Ecto neural progenitor cell (in vitro differentiated cells): Measurements from ENCODE around the gene PNO1.
"Not testable (repeated sequence)": the region's sequence is repeated elsewhere in the genome, so short reads cannot be mapped to it uniquely, and the experiment has no call there.

Experiments used
- DNase-seq: peaks from one replicate; pipeline ENCODE4 v3.0.0-alpha.2; 2018; ENCODE audit warnings: low spot score

Gene PNO1

DNA sequence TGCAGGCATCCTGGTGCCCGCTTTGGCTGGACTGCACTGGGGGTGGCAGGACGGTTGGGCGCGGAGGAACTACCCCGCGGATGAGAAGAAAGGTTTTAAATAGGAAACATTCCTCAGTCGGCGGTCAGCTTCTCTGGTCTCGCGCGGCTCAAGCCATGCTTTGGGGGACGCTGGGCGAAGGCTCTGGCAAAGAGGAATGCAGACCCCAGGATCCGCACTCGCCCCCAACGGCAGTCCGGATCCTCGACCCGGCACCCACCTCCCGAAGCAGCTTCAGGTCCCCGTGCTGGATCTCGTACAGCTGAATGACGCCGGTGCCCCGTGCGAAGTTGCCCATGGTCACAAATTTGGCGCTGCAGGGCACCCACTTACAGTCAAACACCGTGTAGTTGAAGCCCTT is 686 bp upstream of the PNO1 start:
- DNase-seq = no peak

DNA sequence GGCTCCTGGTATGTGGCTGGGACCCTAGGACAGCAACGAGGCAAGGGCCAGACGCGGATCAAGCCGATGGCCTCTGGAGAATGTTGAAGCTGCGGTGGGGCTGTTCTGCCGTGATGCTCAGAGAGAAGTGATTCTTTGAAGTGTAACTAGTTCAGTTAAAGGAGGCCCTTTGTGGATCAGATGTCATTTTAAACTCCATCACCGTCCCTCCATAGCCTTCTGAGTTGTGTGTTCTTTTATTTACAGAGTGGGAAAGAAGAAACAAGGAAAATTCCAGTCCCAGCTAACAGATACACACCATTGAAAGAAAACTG is 403 bp downstream of the PNO1 start:
- DNase-seq = no peak

DNA sequence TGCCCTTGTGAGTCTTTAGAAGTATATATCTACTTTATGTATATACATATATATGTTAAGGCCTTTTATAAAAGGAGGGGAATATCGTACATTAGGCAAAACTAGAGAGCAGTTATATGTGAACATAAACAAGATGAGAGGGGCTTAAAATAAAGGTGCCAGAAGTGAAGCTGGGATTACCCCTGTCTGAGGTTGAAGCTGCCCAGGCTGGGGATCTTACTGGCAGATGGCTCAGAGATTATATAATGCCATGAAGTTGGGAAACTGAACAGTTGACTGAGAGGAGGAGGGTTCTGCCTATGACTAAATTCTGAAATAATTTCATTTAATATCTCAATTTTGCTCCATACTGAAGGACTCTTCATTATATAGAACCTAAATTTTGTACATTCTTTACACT is 6.0 kb downstream of the PNO1 start:
- DNase-seq = no peak

DNA sequence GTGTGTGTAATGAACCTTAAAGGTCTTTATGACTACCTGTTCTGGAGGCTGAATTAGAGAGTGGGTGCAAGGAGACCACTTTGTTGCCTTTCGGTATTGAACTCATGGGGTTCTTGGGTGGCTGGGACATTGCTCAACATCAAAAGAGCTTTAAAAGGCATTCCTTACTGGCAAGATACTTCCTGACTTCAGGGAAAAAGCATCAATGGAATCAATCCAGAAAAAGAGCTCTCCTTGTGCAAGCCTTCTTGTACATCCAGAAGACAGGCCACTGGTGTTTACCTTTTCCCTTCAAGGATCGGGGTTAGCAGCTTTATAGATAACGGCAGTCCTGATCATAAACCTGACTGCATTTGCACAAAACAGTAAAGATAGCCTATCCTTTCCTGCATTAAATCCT is 9.5 kb downstream of the PNO1 start:
- no peak for DNase-seq

DNA sequence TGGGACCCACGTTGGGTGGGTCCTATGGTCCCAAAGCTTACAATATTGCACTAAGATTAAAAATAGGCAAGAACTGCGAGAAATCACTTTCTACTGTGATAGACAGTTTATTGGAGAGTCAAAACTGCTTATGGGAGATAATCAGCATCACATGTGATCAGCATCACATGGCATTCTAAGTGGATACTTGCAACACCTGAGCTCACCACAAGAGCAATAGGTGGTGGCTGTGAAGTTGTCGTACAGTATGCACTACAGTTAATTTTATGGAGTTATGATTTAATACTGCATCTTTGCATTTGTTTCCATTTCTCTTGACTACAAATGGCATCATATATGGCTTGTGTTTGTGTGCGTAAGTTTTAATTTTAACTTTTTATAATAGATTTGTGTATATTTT is 11.6 kb downstream of the PNO1 start:
- DNase-seq = no peak

DNA sequence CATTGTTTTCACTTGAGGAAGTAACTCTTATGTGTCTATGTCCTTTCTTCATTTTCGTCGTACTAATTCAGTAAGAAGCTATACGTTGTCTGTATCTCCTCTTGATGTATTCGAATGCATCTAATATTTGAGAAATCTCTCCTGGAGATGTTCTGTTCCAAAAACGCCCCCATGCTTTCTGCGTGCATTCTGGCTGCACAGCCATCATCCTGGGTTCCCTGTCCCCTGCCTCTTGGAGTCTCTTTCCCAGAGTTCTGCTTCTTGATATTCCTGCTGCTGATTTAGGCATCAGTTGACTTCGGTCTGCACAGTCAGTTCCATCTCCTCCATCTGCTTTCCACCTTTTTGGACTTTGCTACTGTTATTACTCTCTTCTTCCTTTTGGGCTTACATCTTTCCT is 13.5 kb downstream of the PNO1 start:
- no peak for DNase-seq

DNA sequence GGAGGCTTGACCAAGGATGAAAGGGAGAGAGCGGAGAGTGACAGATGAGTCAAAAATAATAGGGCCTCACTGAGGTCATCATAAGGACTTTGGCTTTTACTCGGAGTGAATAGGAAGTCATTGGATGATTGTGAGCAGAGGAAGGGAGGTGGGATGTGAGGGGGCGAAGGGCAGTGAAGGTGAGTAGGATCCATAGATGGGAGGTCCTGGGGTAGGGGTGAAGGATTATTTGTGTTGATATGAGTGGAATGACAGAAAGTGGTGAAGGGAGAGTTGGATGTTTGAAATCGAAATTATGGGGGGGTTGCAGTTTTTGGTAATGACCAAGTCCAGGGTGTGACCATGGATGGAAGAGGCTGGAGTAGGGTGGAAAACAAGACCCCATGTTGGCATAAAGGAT is 14.0 kb downstream of the PNO1 start:
- DNase-seq = no peak

DNA sequence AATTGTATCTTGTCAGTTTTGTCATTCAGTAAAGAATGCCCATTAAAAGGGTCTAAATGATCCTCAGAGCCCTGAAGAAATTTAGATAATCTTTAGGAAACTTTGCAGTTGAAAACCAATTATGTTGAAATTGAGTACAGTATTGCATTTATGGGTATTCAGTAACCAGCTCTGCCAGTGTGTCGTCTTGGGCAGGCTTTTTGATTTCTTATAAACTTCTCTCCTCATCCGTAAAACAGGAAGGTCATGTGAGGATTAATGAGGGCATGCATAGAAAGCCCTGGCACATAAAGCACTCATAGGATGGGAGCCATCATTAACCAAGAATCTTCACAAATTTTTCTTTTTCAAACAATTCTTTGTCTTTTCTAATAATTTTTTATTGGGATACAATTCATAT is 14.8 kb downstream of the PNO1 start:
- DNase-seq = no peak

DNA sequence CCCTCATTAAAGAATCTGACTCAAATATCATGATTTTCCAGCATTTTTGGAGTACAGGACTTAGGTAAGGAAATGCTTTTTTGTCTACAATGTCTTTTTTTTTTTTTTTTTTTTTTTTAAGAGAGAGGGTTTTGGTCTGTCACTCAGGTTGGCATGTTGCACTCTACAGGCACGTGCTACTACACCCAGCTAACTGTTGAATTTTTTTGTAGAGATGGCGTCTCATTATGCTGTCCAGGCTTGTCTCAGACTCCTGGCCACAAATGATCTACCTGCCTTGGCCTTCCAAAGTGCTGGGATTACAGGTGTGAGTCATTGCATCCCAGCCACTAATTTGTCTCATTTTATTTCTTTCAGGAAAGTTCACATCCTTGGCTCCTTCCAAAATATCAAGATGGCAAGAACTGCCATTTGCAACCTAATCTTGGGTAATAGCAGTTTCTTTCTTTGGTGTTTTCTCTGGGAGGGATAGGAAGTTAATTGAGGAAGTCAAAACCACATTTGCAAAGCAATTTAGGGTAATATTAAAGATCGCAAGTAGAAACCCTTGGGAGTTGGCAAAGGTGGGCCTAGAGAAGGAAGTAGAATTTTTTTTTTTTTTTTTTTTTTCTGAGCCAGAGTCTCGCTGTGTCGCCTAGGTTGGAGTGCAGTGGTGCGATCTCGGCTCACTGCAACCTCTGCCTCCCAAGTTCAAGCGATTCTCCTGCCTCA is 15.5 kb downstream of the PNO1 start:
- DNase-seq = no peak

DNA sequence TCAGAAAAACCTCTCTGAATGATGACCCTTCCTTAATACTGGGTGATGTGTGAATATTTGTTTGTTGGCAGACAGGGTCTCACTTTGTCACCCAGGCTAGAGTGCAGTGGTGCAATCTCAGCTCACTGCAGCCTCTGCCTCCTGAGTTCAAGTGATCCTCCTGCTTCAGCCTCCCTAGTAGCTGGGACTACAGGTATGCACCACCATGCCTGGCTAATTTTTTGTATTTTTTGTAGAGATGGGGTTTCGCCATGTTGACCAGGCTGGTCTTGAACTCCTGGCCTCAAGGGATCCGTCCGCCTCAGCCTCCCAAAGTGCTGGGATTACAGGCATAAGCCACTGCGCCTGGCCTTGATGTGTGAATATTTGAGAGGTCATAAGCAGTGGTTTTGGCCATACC is 17.5 kb downstream of the PNO1 start:
- not testable (repeated sequence) for DNase-seq

DNA sequence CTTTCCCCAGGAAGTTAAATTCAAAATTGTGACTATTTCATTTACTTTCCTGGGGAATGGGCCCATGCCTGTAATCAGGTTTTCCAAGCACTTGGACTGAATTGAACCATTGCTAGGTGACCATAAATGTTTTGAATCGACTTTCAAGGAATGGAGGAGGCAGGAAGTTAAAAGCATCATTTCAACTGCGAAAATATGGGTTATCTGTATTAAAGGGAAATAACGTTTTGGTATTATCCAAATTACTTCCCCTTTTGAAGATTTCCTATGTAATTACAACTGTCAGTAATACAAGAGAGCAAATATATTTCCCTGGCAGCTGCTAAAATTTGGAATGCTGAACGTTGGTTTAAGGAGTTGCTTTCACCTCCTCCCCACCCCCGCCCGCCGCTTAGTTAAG is 19.0 kb downstream of the PNO1 start:
- DNase-seq = no peak

DNA sequence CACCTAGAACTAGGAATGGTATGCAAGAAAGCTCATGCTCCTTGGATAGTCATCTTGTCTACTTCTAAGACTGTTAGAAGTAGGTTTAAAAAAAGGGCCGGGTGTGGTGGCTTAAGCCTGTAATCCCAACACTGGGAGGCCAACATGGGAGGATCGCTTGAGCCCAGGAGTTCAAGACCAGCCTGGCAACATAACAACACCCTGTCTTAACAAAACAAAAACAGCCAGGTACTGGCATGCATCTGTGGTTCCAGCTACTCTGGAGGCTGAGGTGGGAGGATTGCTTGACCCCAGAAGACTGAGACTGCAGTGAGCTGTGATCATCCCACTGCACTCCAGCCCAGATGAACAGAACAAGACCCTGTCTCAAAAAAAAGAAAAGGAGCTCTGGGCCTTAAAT is 19.9 kb downstream of the PNO1 start:
- no peak for DNase-seq

DNA sequence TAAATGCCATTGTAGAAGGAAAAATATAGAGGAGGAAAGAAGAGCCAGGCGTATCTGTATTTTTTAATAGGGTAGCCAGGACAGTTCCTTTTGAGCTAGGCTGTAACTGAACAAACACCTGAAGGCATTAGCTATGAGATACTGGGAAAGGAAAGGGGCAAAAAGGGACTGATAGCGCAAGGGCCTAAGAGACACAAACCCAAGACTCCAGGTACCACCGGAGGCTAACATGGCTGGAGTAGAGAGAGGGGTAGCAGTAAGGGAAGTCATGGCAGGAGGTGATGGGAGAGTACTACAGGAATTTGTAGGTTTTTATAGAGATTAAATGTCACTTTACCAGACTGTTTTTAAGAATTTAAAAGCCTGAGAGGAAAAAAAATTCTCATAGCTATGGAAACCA is 20.7 kb downstream of the PNO1 start:
- DNase-seq = no peak

DNA sequence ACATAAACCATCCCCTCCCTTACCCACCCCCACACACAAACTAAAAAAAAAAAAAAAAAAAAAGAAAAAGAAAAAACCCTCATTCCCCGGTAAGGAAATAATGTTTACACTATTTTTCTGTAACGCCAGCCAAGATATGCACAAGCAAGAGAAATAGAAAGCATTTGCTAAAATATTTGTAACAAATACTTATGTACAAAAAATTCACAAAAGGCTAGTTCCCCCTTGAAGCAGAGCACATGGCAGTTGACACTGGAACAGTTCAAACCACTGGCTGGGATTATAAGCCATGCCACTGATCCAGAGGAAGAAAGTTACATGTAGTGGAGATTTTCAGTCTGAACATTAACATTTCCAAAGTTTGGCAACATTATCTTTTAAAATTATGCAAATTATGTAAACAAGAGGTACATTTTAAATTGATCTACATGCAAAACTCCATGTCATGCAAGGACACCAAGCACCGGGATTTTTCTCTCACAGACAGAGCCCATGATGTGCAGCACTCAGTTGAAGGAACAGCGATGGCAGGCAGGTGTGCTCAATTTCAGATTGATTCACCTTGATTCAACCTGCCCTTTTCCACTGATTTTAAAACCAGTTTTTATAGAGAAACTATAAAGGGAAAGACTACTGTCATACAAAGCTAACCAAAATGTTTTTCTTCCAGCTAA is 21.4 kb downstream of the PNO1 start:
- DNase-seq = no peak

DNA sequence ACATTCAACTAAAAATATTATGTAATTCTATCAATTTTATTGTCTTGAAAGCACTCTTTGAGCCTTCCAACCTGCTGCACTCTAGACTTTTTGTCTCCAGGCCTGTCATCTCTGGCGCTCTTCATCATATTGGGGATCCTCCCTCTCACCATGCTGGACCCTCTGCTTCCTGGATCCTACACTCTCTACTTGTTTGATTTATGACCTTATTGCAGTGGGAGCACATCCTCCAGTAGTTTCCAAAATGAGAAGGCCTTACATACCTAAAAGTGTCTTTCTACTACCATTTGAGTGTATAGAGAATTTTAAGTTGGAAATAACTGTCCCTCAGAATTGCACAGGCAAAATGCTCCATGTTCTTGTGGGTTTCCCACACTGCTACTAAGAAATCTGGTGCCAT is 25.2 kb downstream of the PNO1 start:
- DNase-seq = no peak

DNA sequence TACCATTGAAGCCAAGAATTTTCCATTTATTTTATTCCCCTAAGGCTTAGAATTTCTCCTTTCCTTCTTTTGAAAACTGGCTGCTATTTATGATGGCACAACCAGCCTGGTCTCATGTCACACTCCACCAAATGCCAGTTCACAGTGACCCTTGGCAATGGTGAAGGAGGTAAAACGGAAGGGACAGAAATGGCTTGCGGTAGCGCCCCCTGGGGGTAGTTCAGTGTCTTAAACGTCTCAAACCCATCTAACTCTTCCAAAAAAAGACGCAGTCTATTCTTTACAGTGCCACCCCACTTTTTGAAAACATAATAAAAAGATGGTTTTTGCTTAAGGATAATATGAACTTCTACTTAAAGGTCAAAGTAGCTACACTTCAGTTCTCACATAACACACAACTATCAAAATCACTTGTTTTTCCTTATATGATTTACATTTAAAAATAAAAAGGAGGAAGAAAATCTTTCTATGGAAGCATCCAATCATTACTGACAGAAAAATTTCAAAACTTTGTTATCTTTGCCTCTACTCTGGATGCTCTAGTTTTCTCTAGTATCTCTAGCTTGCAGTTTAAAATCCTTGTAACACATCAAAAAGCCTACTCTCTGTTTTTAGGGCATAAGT is 28.0 kb downstream of the PNO1 start:
- peak; percentile 72 for DNase-seq

DNA sequence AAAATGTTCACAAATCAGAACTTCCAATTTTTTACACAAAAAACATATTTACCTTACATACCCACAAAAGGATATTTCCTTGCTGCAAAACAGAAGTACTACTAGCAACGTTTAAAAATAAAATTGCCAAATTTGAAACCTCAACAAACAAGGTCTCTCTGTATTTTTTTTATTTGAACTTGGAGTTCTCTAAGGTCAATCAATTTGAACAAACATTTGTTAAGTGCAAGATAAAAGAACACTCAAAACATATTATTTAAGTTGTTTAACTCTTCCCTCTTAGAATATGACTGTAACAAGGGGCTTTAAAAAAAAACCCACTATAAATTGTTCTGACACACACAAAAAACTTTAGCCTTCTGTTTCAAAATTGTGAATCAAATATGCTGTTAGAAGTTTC is 29.6 kb downstream of the PNO1 start:
- DNase-seq = no peak

DNA sequence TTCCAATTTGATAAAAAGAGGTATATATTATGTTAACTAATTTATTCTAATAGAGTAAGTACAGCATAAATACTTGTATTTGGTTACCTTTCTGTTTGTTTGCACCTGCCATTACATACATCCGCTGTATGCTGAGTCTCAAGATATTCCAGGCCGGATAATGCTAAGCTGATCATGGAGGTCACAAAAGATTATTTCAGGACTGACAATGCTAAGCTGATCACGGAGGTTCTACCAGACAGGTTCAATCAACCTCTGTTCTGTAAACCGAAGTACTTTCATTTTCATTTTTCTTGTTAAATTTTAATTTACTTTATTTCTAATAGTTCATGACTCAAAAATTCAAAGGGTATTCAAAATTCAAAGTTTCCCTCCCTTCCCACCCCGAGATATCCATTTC is 31.1 kb downstream of the PNO1 start:
- DNase-seq = no peak

DNA sequence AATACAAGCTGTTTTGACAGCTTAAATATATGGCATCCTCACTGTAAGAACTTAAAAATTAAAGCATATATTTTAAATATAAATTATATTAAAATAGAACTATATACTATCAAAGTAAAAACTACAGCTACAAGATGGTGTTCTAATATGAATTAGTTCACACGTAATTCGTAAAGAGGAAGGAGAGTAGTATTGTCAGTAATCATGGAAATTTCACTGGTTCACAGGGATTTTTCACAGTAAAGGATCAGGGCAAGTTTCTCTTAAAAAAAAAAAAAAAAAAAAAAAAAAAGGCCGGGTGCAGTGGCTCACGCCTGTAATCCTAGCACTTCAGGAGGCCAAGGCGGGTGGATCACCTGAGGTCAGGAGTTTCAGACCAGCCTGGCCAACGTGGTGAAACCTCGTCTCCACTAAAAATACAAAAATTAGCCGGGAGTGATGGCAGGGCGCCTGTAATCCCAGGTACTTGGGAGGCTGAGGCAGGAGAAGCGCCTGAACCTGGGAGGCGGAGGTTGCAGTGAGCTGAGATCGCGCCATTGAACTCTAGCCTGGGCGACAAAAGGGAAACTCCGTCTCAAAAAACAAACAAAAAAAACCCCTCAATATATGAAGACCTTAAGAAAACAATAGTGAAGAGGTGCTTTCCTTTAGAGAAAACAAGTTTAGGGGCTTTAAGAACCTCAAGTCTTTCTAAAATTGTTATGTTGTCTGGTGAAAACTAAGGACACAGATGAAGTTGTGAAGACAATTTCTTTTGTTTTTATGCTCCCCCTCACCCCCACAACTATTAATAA is 32.5 kb downstream of the PNO1 start:
- no peak for DNase-seq

DNA sequence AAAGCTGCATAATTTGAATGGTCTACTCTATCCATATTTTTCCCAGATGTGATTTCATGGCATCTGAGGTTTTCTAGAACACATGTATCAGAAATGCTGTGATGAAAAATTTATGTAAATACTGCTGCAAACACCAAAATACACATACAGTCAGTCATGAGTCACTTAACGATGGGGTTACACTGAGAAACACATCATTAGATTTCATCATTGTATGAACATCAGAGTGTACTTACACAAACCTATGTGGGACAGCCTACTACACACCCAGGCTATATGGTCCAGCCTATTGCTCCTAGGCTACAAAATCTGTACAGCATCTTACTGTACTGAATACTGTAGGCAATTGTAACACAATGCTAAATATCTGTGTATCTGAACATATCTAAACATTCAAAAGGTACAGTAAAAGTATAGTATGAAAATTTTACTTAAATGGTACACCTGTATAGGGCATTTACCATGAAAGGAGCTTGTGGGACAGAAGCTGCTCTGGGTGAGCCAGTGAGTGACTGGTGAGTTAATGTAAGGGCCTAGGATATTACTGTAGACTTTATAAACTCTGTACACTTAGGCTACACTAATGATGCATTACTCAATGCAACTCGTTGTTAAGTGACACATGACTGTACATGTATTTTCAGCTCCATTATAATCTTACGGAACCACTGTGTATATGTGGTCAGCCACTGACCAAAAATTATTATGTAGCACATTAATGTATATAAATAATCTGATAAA is 33.5 kb downstream of the PNO1 start:
- DNase-seq = no peak

DNA sequence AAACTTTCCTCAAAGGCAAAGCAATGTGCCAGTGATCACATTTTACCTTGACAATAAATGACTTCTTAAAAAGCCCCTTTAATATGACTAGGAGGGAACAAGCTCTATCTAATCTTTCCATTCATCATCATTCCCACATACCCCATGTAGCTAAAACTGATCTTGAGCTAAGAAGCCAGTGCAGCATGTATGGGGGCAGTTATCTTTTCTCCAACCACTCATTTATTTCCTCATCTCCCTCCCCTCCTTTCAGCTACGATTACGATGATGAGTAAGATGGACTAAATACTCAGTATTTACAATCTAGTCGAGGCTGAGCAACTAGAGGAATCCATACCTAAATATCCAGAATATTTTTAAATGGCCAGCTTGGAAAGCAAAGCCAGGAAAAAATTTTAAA is 35.5 kb downstream of the PNO1 start:
- no peak for DNase-seq

DNA sequence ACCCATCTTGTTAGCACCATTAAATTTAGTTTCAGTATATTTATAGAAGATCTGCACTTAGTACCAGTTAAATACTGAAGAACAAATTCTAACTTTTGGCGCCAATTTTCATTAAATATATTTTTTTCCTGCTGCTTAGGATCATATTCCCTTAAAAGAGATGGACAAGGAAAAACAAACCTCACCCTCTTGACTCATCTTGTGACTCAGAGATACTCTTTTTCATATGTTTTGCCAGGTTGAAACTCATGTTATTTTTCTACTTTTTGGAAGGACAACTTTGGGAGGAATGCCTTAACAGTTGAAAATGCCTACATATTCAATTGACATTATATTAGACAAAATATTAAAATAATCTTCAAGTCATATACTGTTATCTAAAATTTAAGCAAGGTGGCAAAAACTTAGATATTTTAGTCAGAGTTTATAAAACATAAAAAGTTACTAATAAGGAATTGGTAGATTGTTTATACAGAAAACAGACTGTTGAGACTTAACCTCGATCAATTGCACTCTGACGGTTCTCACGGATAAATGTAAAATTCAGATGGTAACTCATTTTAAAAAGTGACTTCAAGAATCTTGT is 36.2 kb downstream of the PNO1 start:
- DNase-seq = no peak
